GM20000 (cell line): ENCODE data around the gene SAMD10.
A peak's percentile ranks its signal among the peaks of the same experiment; 100 is the strongest.

ENCODE experiments used
- DNase-seq: peaks from one replicate; pipeline ENCODE4 v3.0.0; 2012; ENCODE audit warnings: low spot score
- CTCF ChIP-seq: IDR thresholded peaks from 2 replicates; pipeline ENCODE4 v1.5.1; 2012; ENCODE audit warnings: mild to moderate bottlenecking, control low read depth; ENCODE audit errors: extremely low read depth, missing control alignments

SAMD10 gene

GRCh38 chr20:63969838-63970713 is 9.4 kb downstream of the SAMD10 start, which contains the start of gene ZNF512B:
TSS of gene ZNF512B (minus strand) at chr20:63969930. CDS start at chr20:63967950, 1,980 bp downstream.
- DNase-seq: peak; percentile 95

GRCh38 chr20:63968928-63969760 is 10.3 kb downstream of the SAMD10 start:
- peak; percentile 71 for DNase-seq

More at GRCh38 chr20:63969838-63970713, 9.4 kb downstream of the SAMD10 start, which contains the start of gene ZNF512B:
- no peak for TF ChIP-seq CTCF

GRCh38 chr20:63968136-63968927 is 11.1 kb downstream of the SAMD10 start:
- no peak for TF ChIP-seq CTCF
- DNase-seq: no peak

More at GRCh38 chr20:63968928-63969760, 10.3 kb downstream of the SAMD10 start:
- TF ChIP-seq CTCF: no peak

DNA sequence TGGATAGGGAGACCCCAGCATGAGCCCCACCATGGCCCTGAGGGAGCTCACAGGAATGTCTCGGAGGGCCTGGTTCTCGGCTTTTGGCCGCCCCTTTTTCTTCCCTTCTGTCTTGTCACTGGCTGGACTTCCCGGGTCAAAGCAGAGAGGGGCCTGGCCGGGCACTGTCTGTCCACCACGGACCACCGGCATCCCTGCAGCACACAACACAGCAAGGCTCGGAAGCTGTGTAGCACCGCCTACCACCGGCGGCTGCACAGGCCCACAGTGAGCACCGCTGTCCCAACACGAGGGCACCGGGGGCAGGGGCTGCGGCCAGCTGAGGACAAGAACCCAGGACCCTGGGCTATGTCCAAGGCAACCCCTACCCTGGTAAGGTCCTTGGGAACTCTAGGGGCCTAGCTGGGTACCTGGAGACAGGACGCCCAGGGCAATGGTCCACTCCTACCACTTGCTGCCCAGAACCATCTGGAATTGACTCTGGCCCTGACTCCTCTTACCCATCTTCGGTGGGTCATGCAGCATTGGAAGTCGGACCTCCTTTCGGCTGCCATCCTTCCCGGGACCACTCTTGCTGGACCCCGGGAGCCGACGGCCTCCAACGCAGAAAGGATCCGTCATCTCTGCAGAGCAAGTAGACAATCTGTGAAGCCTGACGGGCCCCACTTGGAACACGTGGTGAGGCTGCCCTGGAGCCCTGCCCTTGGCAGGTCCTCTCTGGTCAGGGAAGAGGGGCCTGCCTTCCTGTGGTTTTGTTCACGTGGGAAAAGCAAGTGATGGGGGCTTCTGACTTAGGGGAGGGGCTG is 11.9 kb downstream of the SAMD10 start:
- no peak for DNase-seq
- TF ChIP-seq CTCF: no peak

GRCh38 chr20:63966944-63967322 is 12.5 kb downstream of the SAMD10 start:
- no peak for DNase-seq
- no peak for TF ChIP-seq CTCF

DNA sequence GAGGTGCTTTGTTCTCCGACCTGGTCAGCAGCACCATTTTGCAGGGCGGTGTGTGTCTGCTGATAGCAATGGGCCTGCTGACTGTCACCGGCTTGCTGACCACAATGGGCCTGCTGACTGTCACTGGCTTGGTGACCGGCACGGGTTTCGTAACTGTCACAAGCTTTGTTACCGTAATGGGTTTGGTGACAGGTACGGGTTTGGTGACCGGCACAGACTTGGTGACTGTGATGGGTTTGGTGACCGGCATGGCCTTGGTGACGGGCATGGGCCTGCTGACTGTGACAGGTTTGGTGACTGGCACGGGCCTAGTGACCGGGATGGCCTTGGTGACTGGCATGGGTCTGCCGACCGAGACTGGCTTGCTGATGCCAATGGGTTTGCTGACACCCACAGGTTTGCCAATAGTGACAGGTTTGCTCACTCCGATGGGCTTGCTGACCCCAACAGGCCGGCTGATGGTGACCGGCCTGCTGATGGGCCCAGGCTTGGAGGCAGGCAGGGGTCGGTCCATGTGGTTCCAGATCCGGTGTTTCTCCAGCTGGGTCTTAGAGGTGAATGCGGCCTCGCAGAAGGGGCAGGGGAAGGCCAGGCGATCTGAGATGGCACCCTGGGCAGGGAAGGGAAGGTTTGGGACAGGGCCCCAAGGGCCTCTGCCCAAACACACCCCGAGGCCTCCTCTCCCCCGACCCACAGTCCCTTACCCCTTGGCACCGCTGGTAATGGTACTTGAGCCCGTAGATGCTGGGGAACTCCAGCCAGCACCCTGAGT is 13.1 kb downstream of the SAMD10 start:
- DNase-seq: no peak
- TF ChIP-seq CTCF: no peak
